GM10248 (cell line): ENCODE results near the gene SLCO4A1.

Experiments
- CTCF ChIA-PET: fragments of 300-600 bp; sonication (Branson Sonifier 250); formaldehyde crosslinking; extraction: SDS; loops from one replicate; lab custom pipeline; 2021; ENCODE audit warnings: antibody characterized with exemption; lab: Yijun Ruan, JAX
- POLR2A ChIA-PET: fragments of 350-650 bp; sonication (Branson Sonifier 250); formaldehyde crosslinking; extraction: SDS; loops from one replicate; lab custom pipeline; 2020; ENCODE audit warnings: antibody characterized with exemption; lab: Yijun Ruan, JAX
- DNase-seq: peaks from one replicate; pipeline ENCODE4 v3.0.0; 2012; ENCODE audit errors: extremely low spot score
- TF ChIP-seq, protein P1 (sequence below): IDR thresholded peaks from 2 replicates; pipeline ENCODE4 v1.5.1; 2012; ENCODE audit warnings: mild to moderate bottlenecking, low read depth; ENCODE audit errors: extremely low read depth, missing control alignments, control extremely low read depth

Gene SLCO4A1

DNA sequence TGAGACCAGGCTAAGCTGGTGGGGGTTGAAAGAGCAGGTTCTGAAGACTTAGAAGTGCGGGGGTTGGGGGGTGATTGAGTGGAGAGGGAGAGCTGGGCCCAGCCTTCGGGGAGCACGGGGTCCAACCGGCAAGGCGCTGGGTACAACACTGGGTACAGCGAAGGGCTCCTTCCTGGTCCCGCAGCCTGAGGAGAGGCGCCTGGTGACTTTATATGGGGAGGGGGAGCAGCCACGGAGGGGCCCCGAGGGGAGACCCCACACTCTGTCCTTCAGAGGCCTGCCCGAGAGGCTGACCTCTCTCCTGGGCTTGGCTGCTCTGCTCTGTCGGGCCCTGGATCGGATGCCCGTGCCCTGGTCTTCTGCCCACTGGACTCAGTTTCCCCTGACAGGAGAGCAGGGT lies 55.9 kb downstream of the SLCO4A1 start:
- DNase-seq, result no peak
- POLR2A ChIA-PET, result no interaction called here
- CTCF ChIA-PET, result no interaction called here
- TF ChIP-seq, protein P1, sequence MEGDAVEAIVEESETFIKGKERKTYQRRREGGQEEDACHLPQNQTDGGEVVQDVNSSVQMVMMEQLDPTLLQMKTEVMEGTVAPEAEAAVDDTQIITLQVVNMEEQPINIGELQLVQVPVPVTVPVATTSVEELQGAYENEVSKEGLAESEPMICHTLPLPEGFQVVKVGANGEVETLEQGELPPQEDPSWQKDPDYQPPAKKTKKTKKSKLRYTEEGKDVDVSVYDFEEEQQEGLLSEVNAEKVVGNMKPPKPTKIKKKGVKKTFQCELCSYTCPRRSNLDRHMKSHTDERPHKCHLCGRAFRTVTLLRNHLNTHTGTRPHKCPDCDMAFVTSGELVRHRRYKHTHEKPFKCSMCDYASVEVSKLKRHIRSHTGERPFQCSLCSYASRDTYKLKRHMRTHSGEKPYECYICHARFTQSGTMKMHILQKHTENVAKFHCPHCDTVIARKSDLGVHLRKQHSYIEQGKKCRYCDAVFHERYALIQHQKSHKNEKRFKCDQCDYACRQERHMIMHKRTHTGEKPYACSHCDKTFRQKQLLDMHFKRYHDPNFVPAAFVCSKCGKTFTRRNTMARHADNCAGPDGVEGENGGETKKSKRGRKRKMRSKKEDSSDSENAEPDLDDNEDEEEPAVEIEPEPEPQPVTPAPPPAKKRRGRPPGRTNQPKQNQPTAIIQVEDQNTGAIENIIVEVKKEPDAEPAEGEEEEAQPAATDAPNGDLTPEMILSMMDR, result no peak

DNA sequence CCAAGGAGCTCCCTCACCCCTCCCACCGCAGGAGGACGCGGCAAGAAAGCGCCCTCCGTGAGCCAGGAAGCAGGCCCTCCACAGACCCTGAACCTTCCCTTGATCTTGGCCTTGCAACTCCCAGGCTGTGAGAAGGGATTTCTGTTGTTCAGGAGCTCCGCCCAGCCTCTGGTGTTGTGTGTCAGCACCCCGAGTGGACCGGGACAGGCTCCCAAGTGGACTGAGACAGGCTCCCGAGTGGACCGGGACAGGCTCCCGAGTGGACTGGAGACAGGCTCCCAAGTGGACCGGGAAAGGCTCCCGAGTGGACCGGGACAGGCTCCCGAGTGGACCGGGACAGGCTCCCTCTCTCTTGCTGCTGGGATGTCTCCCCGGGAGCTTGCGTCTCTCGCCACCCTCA lies 57.0 kb downstream of the SLCO4A1 start:
- POLR2A ChIA-PET, result no interaction called here
- DNase-seq, result no peak
- CTCF ChIA-PET, result no interaction called here
- TF ChIP-seq, protein P1, result no peak

DNA sequence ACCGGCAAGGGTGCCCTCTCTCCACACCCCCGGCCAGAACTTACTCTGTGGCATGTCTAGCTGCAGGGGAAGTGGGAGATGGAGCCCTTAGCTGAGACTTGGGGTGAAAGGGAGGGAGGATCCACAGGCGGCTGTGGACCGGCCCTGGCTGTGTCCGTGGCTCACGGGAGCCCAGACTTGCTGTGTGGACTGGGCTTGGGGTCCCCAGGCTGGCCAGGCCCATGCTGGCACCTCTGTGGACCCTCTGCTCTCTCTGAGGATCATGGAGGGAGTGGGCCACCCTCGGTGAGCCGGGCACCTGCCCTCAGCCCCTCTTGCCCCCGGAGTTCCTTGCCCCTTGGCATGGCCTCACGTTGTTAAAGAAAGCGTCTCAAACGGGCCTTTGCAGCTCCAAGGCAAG lies 57.4 kb downstream of the SLCO4A1 start:
- TF ChIP-seq, protein P1, result no peak
- no peak for DNase-seq
- ChIA-PET POLR2A (no interaction called here), CTCF (no interaction called here)

DNA sequence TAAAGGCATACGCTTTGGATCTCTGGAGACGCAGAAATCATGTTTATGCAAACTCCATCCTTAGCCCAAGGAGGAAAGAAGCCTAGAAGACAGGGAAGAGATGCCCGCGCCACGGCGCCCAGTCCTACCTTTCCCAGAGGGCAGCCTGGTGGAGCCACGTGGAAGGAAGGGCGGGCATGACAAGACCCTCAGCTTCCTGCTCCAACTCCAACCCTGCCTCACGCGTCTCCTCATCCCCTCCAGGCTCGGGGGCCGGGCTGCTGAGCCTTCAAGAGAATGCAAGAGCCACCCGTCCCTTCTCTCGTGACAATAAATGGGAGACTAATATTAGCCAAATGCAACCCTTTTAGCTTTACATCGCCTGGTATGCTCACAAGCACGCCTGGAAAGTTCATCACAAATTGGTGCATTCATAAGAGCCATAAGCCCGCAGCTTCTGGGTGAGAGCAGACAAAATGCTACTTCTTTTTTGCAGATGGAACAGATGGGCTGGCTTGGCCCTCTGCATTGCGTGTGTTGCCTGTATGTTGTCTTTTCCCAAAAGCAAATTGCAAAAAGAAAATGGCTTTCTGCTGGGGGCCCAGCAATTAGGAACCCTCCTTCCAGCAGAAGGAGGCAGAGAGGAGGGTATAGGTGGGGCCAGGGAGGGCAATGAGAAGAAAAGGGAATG lies 58.1 kb downstream of the SLCO4A1 start:
- DNase-seq, result no peak
- TF ChIP-seq, protein P1, result no peak
- CTCF ChIA-PET, result no interaction called here
- POLR2A ChIA-PET, result no interaction called here

DNA sequence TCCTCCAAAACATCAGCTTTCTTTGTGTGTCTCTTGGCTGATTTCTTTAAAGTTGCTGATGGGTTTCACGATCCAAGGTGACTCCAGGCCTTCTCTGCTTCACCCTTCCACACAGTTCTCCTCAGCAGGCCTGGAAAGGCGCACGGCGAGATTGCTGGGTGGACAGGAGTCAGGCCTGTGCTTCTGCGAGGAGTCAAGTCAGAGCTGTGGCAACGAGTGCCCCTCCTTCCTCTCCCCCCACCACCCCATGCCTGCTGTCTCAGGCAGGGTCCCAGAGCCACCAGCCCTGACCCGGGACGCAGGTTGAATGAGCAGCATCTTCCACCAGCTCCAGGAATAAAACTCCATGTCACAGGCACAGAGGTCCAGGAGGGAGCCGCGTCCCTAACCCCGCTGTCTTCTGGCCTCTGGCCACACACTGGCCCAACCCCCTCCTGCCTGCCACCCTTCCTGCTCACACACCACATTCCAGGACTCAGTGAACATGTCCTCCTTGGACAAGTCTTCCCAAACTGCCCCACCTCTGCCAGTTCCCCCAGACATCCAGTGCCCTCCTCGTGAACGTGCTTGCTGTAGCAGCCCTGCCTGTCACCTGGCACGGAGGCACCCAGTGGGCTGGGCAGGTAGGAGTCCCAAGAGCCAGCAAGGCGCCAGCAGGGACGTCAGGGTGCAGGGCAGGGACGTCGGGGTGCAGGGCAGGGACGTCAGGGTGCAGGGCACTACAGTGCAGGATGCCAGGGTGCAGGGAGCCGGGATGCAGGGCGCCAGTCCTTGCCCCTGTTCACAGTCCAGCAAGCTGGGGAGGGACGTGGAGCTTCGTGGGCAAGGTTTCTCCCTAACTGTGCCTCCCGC lies 59.1 kb downstream of the SLCO4A1 start:
- POLR2A ChIA-PET, result no interaction called here
- TF ChIP-seq, protein P1, result no peak
- DNase-seq, result no peak
- CTCF ChIA-PET, result no interaction called here

DNA sequence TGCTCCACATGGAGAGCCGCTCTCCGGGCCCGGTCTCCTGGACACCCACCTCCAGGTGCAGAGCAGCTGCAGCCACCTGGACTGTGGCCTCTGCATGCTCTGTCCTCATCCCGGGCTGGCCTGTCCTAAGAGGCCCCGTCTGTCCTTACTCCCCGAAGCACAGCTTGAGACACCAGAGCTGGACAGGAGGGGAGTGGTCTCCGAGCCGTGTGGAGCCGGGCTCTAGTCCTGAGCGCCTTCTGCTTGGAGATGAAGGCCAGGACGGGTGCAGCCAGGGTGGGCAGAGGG lies 59.7 kb downstream of the SLCO4A1 start:
- CTCF ChIA-PET, result no interaction called here
- DNase-seq, result no peak
- TF ChIP-seq, protein P1, result no peak
- POLR2A ChIA-PET, result no interaction called here
